Inflammatory macrophage (primary cell): ENCODE data around the gene EXOC2.

ENCODE experiments used
- DNase-seq, 2 donors: peaks; one replicate each; pipeline ENCODE4 v3.0.0-alpha.2; 2020 to 2022
- total RNA-seq, 18 experiments: gene quantifications; one replicate each; lab custom pipeline; 2026; ENCODE audit warnings: mixed read lengths in 6 of 18, inconsistent platforms in 2 of 18; lab: John Stamatoyannopoulos, UW

EXOC2 gene, protein sequence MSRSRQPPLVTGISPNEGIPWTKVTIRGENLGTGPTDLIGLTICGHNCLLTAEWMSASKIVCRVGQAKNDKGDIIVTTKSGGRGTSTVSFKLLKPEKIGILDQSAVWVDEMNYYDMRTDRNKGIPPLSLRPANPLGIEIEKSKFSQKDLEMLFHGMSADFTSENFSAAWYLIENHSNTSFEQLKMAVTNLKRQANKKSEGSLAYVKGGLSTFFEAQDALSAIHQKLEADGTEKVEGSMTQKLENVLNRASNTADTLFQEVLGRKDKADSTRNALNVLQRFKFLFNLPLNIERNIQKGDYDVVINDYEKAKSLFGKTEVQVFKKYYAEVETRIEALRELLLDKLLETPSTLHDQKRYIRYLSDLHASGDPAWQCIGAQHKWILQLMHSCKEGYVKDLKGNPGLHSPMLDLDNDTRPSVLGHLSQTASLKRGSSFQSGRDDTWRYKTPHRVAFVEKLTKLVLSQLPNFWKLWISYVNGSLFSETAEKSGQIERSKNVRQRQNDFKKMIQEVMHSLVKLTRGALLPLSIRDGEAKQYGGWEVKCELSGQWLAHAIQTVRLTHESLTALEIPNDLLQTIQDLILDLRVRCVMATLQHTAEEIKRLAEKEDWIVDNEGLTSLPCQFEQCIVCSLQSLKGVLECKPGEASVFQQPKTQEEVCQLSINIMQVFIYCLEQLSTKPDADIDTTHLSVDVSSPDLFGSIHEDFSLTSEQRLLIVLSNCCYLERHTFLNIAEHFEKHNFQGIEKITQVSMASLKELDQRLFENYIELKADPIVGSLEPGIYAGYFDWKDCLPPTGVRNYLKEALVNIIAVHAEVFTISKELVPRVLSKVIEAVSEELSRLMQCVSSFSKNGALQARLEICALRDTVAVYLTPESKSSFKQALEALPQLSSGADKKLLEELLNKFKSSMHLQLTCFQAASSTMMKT
- 39.8 to 68.6 (median 57.5) reads per million in 18 experiments for total RNA-seq

DNA sequence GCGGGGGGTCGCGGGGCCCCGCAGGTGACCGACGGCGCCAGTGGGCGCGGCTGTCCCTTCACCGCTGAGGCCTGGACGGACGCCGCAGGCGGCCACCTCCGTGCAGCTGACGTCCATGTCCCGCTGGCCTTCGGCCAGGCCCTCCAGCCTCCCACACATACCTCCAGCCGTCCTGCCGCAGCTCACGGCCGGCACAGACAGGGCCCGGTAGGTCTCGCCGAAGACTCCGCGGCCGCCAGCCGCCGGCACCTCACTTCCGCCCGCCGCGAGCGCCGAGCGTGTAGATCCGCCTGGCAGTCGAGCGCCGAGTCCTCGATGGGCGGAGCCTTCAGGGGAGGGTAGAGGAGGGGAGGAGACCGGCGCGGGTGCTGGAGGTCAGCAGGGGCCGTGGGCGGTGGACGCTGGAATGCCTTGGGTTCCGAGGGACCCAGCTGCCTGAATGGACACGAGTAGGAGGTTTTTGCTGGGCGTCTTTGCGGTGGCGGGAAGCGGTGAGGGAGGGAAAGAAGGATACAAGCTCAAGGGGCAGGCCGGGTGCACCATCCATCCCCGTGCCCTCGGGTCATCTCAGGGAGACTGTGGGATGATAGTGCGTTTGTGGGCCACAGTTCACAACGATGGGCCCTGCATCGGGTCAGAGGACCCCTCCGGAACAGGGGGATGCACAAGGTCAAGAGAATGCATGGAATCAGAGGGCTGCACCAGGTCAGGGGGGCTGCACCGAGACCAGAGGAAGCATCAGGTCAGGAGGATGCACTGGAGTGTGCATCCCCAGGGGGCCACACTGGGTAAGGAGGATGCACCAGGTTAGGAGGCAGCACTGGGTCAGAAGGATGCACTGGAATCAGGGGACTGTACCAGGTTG lies at the start of gene EXOC2:
Gene EXOC2 (minus strand): TSS at position 282 of the 865 bp plus-strand sequence. CDS start 55,321 bp downstream, outside the sequence.
- DNase-seq = peak; percentile 78 to 88

- DNase-seq = no peak
Measured at GRCh38 chr6:741410-742339, 48.7 kb upstream of the EXOC2 start.

DNA sequence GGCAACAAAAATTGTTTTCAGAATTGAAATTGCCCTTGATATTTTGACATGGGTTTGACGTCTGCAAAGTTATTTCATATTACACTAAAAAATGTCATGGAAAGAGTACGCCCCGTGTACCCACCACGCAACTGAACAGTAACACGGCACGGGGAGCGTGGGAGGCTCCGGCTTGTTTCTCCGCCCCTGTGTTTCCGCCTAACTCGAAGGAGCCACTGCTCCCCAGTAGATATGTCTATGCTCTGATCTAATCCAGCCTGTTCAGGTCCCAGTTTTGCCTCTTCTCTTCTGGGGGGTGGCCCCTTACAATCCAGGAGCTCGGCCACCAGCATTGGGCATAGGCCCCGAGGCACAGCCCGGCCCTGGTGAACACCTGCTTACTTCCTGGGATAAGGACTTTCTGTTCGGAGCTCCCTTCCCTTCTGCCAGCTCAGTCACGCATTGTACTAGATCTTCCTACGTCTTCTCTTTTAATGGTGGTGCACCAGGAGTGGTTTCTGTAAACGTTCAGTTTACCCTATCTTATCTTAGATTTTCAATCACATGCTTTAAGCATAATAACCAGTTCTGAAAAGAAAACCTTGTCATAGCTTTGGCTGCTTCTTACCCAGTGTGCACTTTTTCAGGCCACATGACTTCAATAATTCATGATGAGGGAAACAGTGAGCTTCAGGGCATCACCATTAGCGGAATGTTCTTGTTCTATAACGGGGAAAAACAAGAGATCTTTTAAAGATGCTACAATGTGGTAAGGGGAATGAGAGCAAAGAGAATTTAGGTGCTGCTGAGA lies 43.9 kb upstream of the EXOC2 start:
- no peak for DNase-seq

GRCh38 chr6:733431-734219 lies 40.7 kb upstream of the EXOC2 start:
- no peak for DNase-seq

DNA sequence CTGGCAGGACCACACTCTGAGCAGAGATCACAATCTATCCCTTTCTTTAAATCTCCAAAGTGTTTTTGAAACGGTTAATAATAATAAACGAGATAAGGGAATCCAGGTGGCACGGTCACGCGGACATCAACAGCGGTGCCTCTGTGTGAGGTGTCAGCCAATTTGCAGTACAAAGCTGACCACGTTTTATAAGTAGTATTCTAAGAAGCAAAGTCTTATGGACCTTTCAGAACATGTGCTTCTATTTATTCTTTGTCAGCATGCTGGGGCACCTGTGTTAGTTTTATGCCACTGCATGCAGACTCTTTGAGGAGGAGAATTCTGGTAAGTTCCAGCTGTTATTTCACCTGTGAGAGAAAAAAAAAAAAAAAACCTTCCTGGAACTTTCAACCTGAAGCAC lies 39.0 kb upstream of the EXOC2 start:
- no peak for DNase-seq

DNA sequence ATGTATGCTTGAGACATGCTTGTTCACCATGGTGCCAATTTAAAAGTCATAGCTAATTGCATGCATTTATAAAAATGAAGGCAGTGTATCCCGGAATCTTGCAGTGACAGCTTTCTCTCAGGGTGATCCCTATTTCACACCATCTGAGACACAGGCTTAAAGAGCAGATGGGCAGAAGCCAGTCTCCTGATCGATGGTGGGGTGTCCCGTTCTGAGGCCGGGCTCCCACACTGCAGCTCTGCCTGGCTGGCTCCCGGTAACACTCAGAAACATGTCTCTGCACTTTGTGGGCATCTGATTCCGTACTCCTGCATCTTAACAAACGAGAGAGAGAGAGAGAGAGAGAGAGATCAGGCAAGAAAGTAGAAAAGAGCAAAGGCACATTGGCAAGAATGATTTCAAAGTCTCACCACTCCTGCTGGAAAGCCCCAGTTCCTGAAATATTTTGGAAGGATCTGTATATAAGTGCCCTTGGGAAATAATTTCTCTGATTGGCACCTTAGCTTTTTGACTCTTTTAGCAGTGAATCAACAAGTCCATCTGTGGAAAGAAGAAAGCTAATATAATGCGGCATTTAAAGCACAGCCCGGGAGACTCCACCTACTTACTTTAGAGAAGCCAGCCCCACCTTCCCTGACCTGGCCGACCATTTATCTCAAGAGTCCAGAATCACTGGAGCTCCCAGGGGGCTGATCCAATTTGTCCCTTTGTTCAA lies 36.8 kb upstream of the EXOC2 start:
- DNase-seq = no peak

GRCh38 chr6:727856-728255 lies 34.9 kb upstream of the EXOC2 start:
- DNase-seq = no peak

DNA sequence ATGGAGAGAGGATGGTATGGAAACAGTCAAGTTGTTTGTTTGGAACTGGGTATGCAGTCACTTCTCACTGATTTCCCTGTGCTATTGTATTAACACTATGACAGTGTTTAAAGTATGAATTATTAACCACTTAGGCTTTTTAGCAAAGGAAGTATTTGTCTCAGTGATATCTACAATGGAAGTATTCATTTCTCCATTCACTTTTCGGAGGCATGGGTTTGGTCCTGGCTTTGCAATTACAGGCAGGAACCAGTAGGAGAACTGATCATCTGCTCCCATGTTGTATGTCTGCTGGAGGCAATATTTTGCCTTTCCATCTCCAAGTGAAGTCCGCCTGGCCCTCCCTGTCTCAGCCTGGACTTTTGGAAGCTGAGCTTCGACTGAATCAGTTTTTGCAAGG lies 30.6 kb upstream of the EXOC2 start:
- no peak for DNase-seq

GRCh38 chr6:722608-723007 lies 29.7 kb upstream of the EXOC2 start:
- DNase-seq = no peak

DNA sequence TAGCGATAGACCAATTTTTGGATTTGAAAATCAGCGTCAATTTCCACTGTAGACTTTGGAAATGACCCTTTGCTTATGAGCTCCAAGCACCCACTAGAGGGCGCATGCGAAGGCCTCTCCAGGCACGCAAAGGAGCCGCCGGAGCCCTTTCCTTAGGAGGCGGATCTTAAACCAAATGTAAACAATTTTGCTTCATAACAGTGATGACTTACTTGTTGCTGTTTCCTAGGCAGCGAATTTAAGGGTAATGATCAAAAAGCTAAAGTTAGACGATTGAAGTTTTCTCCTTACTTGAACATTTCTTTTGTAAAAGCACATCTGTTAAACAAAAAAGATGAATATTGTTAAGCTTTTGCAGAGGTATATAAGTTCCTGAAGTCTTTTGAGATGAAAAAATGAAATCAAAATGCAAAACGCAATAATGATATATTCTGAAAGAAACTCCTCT lies 29.2 kb upstream of the EXOC2 start:
- peak; percentile 66 to 75 for DNase-seq

DNA sequence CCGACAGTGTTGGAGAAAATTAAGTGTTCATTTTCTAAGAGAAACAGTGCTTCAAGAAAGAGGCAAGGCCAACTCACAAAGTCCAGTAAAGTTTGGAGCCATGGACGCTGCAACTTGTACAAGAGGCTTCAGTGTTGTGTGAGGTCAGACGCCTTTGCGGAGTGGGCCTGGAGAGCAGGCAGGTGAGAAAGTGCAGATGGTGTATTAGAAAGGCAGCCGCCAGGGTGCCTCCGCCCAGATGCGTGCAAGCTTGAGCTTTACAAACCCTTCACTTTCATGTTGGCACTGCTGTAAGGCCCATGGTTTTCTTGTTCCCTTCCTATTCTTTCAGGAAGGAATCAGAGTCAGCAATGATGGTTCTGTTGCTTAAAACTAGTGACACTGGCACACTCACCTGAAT lies 25.4 kb upstream of the EXOC2 start:
- no peak for DNase-seq

DNA sequence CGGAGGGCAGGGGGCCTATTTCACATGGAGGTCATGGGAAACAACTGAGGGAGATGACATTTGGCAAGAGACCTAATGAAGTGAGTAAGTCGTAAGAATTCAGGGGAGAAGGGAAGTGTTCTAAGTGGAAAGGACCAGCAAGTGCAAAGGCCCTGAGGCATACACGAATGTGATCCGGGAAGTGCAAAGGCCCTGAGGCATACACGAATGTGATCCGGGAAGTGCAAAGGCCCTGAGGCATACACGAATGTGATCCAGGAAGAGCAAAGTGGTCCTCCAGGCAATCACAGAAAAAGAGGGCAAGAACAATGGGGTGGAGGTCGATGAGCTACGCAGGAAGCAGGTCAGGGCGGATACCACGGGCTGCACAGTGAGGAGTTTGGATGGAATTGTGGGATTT lies 24.2 kb upstream of the EXOC2 start:
- DNase-seq = no peak

DNA sequence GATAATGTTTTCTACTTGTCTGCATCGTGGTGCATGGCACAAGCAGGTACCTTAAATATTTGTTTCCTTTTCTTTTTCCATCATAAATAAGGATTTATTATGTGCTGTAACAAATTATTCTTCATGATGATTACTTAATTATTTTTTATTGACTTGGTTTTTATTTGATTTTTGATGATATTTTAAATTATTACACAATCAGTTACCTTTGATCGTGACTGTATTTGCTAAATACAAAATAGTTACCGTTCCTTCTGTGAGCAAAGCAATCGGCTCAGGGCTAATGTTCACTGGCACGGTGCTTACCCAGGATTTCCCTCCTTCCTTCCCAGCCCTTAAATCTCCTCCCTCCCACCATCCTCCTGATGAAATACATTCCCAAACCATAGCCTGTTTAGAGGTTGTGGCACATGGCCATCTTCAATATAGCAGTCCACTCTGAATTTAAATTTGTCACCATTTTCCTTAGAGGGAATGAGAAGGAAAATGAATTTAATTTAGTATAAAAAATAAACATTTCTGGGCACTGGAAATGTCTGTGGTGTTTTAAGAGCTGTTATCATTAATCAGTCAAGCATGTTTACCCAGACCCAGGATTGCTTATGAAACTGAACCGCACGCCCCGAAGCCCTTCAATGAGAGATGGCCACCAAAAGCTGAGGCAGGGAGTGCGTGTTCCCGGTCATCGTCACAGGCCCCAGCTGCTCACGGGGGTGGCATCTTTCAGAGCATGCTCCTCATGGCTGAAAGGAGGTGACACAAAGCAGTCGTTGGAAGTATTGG lies 23.0 kb upstream of the EXOC2 start:
- DNase-seq = no peak

DNA sequence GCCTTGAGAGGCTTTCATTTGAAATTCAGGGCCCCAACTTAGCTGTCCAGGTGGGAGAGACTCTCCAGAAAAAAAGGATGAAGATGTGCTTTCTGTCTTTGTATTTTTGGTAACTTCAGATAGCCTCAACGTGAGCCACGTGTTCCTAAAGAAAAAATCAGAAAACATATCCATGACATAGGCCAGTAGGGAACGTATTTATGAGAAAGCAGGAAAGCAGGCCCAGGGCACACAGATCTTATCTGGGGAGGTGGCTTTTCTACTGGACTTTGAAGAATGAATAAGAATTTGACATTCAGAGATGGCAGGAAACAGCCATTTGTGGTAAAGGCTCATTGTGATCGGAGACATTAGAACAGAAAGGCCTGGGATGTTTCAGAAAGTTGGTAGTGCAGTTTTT lies 21.2 kb upstream of the EXOC2 start:
- DNase-seq = no peak

- DNase-seq = no peak
Measured at GRCh38 chr6:713351-713750, 20.4 kb upstream of the EXOC2 start.

GRCh38 chr6:712805-713204 lies 19.9 kb upstream of the EXOC2 start:
- DNase-seq = no peak

GRCh38 chr6:711925-712324 lies 19.0 kb upstream of the EXOC2 start:
- DNase-seq = no peak
